ENCODE measurements around the gene CMC2.

The CMC2 gene

GRCh38 chr16:80924372-80924978 is 82.2 kb downstream of the CMC2 start:
- Histone ChIP-seq H3K4me1 (ENCODE audit: control insufficient read depth, insufficient read depth, low read length) (no peaks in the 10 kb centered on the region; the same call in 1 of the 2 replicates), H3K9ac (ENCODE audit: low read length) (no peak overlapping the region), H3K27ac (ENCODE audit: low read depth, low read length) (no peak overlapping the region), H3K4me3 (ENCODE audit: low read depth, low read length) (no peak overlapping the region), H3K36me3 (ENCODE audit: control insufficient read depth, insufficient read depth, low read length) (no peaks in the 10 kb centered on the region), H3K27me3 (ENCODE audit: control insufficient read depth, insufficient read depth, low read length) (no peaks in the 10 kb centered on the region), H3K9me3 (ENCODE audit: control insufficient read depth, insufficient read depth, low read depth, low read length) (no peaks in the 10 kb centered on the region)

- no peak overlapping the region for H3K27ac ChIP-seq (ENCODE audit: low read depth, low read length)
- no peaks in the 10 kb centered on the region for H3K27me3 ChIP-seq (ENCODE audit: control insufficient read depth, insufficient read depth, low read length)
- no peaks in the 10 kb centered on the region for H3K9me3 ChIP-seq (ENCODE audit: control insufficient read depth, insufficient read depth, low read depth, low read length)
- H3K4me3 ChIP-seq (ENCODE audit: low read depth, low read length), result no peak overlapping the region
- no peaks in the 10 kb centered on the region for H3K36me3 ChIP-seq (ENCODE audit: control insufficient read depth, insufficient read depth, low read length)
- no peak overlapping the region for H3K9ac ChIP-seq (ENCODE audit: low read length)
- peaks cover 3% of the 10 kb centered on the region; the same call in 1 of the 2 replicates for H3K4me1 ChIP-seq (ENCODE audit: control insufficient read depth, insufficient read depth, low read length)
Measured at GRCh38 chr16:80923356-80923755, 83.3 kb downstream of the CMC2 start.

Measured in HUES6 (cell line).